OCI-LY1 (cell line): ENCODE data around the gene CACNA2D3.

ENCODE experiments used
- H2AFZ ChIP-seq: fragments of 200-600 bp; sonication (generic), shearing (Covaris generic); 2 replicates; pipeline ENCODE4 v1.6.0; 2014; ENCODE audit warnings: antibody characterized with exemption, mild to moderate bottlenecking, low read length
- H3F3A ChIP-seq: fragments of 200-600 bp; sonication (generic), shearing (Covaris generic); 2 replicates; pipeline ENCODE4 v1.6.0; 2014; ENCODE audit warnings: mild to moderate bottlenecking, antibody characterized with exemption, low read length, moderate library complexity; ENCODE audit not compliant: insufficient read depth
- H3K27ac ChIP-seq: fragments of 200-600 bp; sonication (generic); 2 replicates; pipeline ENCODE4 v1.5.1; 2014; ENCODE audit warnings: low read length, mixed run types, mild to moderate bottlenecking, low read depth; ENCODE audit not compliant: poor library complexity, severe bottlenecking
- H3K27me3 ChIP-seq: fragments of 200-600 bp; sonication (generic); 2 replicates; pipeline ENCODE4 v1.6.0; 2014; ENCODE audit warnings: antibody characterized with exemption, mild to moderate bottlenecking, low read length, moderate library complexity; ENCODE audit not compliant: insufficient read depth
- H3K36me3 ChIP-seq: fragments of 200-600 bp; sonication (generic); 2 replicates; pipeline ENCODE4 v1.6.1; 2014; ENCODE audit warnings: mild to moderate bottlenecking, antibody characterized with exemption, low read length, moderate library complexity, mixed read lengths; ENCODE audit not compliant: insufficient read depth
- H3K4me1 ChIP-seq: fragments of 200-600 bp; sonication (generic); 2 replicates; pipeline ENCODE4 v1.5.1; 2014; ENCODE audit warnings: mild to moderate bottlenecking, low read length, moderate library complexity; ENCODE audit not compliant: insufficient read depth, severe bottlenecking
- H3K4me2 ChIP-seq: fragments of 200-600 bp; sonication (generic), shearing (Covaris generic); 2 replicates; pipeline ENCODE4 v1.6.1; 2014; ENCODE audit warnings: low read length
- H3K4me3 ChIP-seq: fragments of 200-600 bp; sonication (generic); 2 replicates; pipeline ENCODE4 v1.5.1; 2014; ENCODE audit warnings: low read length, low read depth, mild to moderate bottlenecking, mixed read lengths; ENCODE audit not compliant: poor library complexity, severe bottlenecking
- H3K79me2 ChIP-seq: fragments of 200-600 bp; shearing (Covaris generic); 2 replicates; pipeline ENCODE4 v1.6.1; 2016; ENCODE audit warnings: mixed run types, low read length, mixed read lengths; ENCODE audit not compliant: insufficient read depth
- H3K9ac ChIP-seq: fragments of 200-600 bp; sonication (generic), shearing (Covaris generic); 2 replicates; pipeline ENCODE4 v1.6.1; 2014; ENCODE audit warnings: mild to moderate bottlenecking, low read length, mixed read lengths
- H3K9me2 ChIP-seq: fragments of 200-600 bp; sonication (generic), shearing (Covaris generic); 2 replicates; pipeline ENCODE4 v1.6.1; 2014; ENCODE audit warnings: low read depth, mild to moderate bottlenecking, low read length, mixed read lengths
- H3K9me3 ChIP-seq: fragments of 200-600 bp; shearing (Covaris generic); 2 replicates; pipeline ENCODE4 v1.6.1; 2014; ENCODE audit warnings: low read length, mixed read lengths
- H4K20me1 ChIP-seq: fragments of 200-600 bp; sonication (generic), shearing (Covaris generic); 2 replicates; pipeline ENCODE4 v1.6.0; 2016; ENCODE audit warnings: mild to moderate bottlenecking, low read length; ENCODE audit not compliant: insufficient read depth
- EZH2 ChIP-seq: fragments of 200-600 bp; sonication (generic), shearing (Covaris generic); IDR thresholded peaks from 2 replicates; pipeline ENCODE4 v1.8.0; 2017; ENCODE audit warnings: borderline replicate concordance, mixed run types, mild to moderate bottlenecking, antibody characterized with exemption, low read length, moderate library complexity, mixed read lengths
- TF ChIP-seq, protein P1 (sequence below): fragments of 200-600 bp; sonication (generic), shearing (Covaris generic); IDR thresholded peaks from 2 replicates; pipeline ENCODE4 v1.5.1; 2017; ENCODE audit warnings: mild to moderate bottlenecking, antibody characterized with exemption, low read length, moderate library complexity, mixed read lengths

CACNA2D3 gene

DNA sequence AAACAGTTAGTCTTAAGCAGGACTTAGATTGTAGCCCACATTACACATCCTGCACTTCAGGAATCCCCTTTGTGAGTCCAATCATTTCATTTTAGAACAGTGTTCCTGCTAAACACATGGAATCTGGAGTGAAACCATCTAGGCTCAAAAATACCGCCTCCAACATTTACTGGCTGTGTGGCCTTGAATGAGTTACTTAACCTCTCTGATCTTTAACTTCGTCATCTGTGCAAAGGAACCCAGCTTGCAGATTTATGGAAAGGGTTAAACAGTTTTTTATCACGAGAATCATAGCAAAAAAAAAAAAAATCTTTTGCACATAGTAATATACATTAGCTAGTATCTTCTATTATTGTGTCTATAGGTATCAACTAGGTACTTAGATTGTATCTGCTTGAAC, 813.5 kb downstream of the CACNA2D3 start:
- H3K79me2 ChIP-seq = no peaks in the 10 kb centered on the region
- H3K9me3 ChIP-seq = no peaks in the 10 kb centered on the region
- H3K9ac ChIP-seq = no peak overlapping the region
- no peak overlapping the region for H3K4me2 ChIP-seq
- H2AFZ ChIP-seq = no peak overlapping the region
- no peaks in the 10 kb centered on the region for H3K4me1 ChIP-seq
- H3K36me3 ChIP-seq = no peaks in the 10 kb centered on the region
- no peak overlapping the region for H3K4me3 ChIP-seq
- H3K27ac ChIP-seq = no peak overlapping the region
- no peaks in the 10 kb centered on the region for H4K20me1 ChIP-seq
- no peaks in the 10 kb centered on the region for H3K9me2 ChIP-seq
- H3K27me3 ChIP-seq = no peaks in the 10 kb centered on the region
- no peaks in the 10 kb centered on the region for H3F3A ChIP-seq
- no peak for TF ChIP-seq EZH2
- TF ChIP-seq, protein P1, sequence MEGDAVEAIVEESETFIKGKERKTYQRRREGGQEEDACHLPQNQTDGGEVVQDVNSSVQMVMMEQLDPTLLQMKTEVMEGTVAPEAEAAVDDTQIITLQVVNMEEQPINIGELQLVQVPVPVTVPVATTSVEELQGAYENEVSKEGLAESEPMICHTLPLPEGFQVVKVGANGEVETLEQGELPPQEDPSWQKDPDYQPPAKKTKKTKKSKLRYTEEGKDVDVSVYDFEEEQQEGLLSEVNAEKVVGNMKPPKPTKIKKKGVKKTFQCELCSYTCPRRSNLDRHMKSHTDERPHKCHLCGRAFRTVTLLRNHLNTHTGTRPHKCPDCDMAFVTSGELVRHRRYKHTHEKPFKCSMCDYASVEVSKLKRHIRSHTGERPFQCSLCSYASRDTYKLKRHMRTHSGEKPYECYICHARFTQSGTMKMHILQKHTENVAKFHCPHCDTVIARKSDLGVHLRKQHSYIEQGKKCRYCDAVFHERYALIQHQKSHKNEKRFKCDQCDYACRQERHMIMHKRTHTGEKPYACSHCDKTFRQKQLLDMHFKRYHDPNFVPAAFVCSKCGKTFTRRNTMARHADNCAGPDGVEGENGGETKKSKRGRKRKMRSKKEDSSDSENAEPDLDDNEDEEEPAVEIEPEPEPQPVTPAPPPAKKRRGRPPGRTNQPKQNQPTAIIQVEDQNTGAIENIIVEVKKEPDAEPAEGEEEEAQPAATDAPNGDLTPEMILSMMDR = no peak

DNA sequence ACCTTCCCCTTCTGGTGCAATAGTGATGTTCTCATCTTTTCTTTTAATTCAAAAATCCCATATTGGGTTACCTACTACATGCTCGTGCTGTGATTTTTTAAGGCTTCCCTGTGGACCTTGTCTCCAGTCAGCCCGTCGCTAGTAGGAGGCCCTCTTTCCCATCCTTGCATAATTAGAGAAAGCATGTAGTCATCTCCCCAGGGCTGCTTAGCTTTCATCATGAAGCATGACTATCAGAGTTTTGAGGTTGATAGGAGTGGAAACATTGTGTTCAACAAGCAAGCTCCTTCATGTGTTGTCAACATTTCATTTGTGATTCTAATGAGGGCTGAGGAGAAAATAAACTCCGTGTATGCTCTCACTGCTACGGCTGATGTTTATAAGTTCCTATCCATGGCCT, 814.2 kb downstream of the CACNA2D3 start:
- Histone ChIP-seq H3K27me3 (no peaks in the 10 kb centered on the region), H3K4me1 (no peaks in the 10 kb centered on the region), H2AFZ (no peak overlapping the region), H4K20me1 (no peaks in the 10 kb centered on the region), H3K9me3 (no peaks in the 10 kb centered on the region), H3K27ac (no peak overlapping the region), H3K4me2 (no peak overlapping the region), H3K4me3 (no peak overlapping the region), H3K9ac (no peak overlapping the region), H3K36me3 (no peaks in the 10 kb centered on the region), H3F3A (no peaks in the 10 kb centered on the region), H3K79me2 (no peaks in the 10 kb centered on the region), H3K9me2 (no peaks in the 10 kb centered on the region)
- TF ChIP-seq EZH2 = no peak

DNA sequence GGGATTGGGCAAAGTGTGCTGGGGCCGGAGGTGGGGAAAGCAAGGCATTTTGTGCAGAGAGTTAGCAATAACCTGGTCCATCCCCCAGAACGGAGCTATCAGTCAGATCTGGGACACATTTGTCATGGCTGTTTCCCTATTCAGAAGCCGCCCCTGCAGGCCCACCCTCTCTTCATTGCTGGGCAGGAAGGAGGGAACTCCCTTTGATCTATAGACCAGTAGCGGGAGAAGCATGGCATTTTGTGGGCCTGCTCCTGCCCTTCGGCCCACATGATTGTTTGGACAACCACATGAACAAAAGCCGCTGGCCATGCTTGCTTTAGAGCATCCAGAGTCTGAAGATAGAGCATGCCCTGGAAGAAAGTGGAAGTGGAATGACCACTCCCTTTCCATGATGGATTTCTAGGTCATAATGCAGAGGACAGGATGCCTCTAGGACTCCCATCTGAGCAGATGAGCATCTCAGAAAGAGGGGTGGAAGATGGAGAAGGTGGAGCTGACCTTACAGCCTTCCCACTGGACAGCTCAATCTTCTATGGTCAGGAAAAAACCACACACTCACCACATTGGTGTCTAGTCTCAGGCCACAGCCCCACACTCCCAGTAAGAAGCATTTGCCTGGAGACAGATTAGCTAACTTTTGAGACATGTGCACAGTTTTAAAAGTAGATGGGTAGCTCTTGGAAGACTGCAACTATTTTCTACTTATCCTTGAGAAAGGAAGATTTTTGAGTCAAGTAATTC, 817.4 kb downstream of the CACNA2D3 start:
- Histone ChIP-seq H3K9ac (no peak overlapping the region), H3K9me3 (no peaks in the 10 kb centered on the region), H3K36me3 (no peaks in the 10 kb centered on the region), H3K9me2 (no peaks in the 10 kb centered on the region), H3K27me3 (no peaks in the 10 kb centered on the region), H3K4me2 (no peak overlapping the region), H3F3A (no peaks in the 10 kb centered on the region), H3K4me3 (no peak overlapping the region), H3K27ac (no peak overlapping the region), H3K79me2 (no peaks in the 10 kb centered on the region), H4K20me1 (no peaks in the 10 kb centered on the region), H2AFZ (no peak overlapping the region), H3K4me1 (no peaks in the 10 kb centered on the region)
- TF ChIP-seq EZH2 = no peak
- TF ChIP-seq, protein P1 = no peak

DNA sequence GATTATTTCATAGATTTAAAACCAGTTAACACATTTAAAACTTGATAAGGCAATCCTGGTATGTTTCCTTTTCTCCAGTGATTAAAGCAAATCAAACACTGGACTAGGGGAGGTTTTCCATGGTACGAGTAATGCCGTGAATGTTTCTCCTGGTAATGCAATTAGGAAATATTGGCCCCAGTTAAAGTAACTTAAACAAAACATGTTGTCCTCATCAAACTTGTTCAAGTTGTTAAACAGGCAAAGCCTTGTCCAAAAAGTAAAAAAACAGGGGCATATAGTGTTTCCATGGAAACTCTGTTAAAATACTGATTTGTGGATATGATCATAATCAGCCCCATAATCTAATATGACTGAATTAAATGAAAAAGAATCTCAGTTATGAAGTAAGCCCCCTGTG, 818.6 kb downstream of the CACNA2D3 start:
- no peaks in the 10 kb centered on the region for H3K9me3 ChIP-seq
- no peaks in the 10 kb centered on the region for H3F3A ChIP-seq
- TF ChIP-seq, protein P1 = no peak
- TF ChIP-seq EZH2 = no peak
- no peaks in the 10 kb centered on the region for H3K9me2 ChIP-seq
- no peaks in the 10 kb centered on the region for H3K36me3 ChIP-seq
- H3K4me1 ChIP-seq = no peaks in the 10 kb centered on the region
- no peak overlapping the region for H2AFZ ChIP-seq
- no peak overlapping the region for H3K9ac ChIP-seq
- H3K4me2 ChIP-seq = no peak overlapping the region
- H3K27me3 ChIP-seq = no peaks in the 10 kb centered on the region
- no peak overlapping the region for H3K4me3 ChIP-seq
- no peaks in the 10 kb centered on the region for H4K20me1 ChIP-seq
- H3K79me2 ChIP-seq = no peaks in the 10 kb centered on the region
- no peak overlapping the region for H3K27ac ChIP-seq
